Rectal smooth muscle tissue (tissue), 1 donor: ENCODE results near the gene CDK9.

Source experiments
- H3K27ac ChIP-seq: one replicate; pipeline ENCODE4 v1.7.0; 2013; ENCODE audit warnings: low read depth, low read length, inconsistent platforms
- H3K27me3 ChIP-seq: one replicate; pipeline ENCODE4 v1.7.0; 2013; ENCODE audit warnings: low read length; ENCODE audit not compliant: control insufficient read depth, insufficient read depth
- H3K36me3 ChIP-seq: one replicate; pipeline ENCODE4 v1.7.0; 2013; ENCODE audit warnings: low read length; ENCODE audit not compliant: control insufficient read depth, insufficient read depth
- H3K4me1 ChIP-seq: one replicate; pipeline ENCODE4 v1.7.0; 2013; ENCODE audit warnings: low read length; ENCODE audit not compliant: control insufficient read depth, insufficient read depth
- H3K4me3 ChIP-seq: one replicate; pipeline ENCODE4 v1.7.0; 2013; ENCODE audit warnings: low read length
- H3K9ac ChIP-seq: one replicate; pipeline ENCODE4 v1.7.0; 2013; ENCODE audit warnings: low read length

CDK9 gene

GRCh38 chr9:127814619-127815511 is 29.0 kb downstream of the CDK9 start:
- Histone ChIP-seq H3K4me3 (no peak overlapping the region), H3K4me1 (no peaks in the 10 kb centered on the region), H3K36me3 (peaks cover 26% of the 10 kb centered on the region)

DNA sequence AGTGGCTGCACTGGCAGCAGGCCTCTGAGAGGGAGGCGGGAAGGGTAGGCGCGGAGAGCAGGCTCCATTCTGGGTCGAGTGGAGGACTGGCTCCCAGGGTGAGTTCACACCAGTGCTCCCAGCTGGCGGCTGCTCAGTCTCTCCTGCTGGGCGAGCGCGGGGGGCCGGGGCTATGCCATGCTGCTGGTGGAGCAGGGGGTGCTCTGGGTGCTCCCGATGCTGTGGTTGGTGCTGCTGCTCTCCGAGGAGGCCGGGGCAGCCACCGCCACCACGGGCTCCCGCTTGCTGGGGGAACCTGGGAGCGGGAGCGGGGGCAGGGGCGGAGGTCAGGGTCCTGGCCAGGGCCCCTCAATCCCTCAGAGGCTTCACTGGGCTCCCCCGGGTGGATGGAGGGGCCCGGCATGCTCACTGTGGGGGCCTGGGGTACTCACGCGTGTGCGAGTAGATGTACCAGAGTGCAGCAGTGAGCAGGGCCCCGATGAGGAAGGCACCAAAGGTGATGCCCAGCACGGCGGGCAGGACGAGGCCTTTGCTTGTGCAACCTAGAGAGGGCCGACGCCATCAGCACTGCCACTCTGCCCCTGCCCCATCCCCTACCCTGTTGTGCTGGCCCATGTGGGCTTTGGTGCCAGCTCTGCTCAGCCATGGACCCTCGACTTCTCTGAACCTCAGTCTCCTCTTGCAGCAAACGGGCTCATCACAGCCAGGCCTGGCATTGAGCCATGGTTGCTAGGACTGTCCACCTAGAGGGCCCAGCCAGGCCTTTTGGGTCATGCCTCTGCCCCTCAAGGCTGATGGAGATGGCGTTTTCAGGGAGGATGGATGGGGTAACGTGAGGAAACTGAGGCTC is 29.9 kb downstream of the CDK9 start:
- Histone ChIP-seq H3K27me3 (no peaks in the 10 kb centered on the region), H3K27ac (no peak overlapping the region), H3K36me3 (peaks cover 24% of the 10 kb centered on the region), H3K4me1 (no peaks in the 10 kb centered on the region), H3K4me3 (no peak overlapping the region), H3K9ac (no peak overlapping the region)

More at GRCh38 chr9:127814619-127815511, 29.0 kb downstream of the CDK9 start:
- no peak overlapping the region for H3K9ac ChIP-seq
- H3K27ac ChIP-seq, result no peak overlapping the region
- H3K27me3 ChIP-seq, result no peaks in the 10 kb centered on the region

GRCh38 chr9:127816362-127816725 is 30.5 kb downstream of the CDK9 start:
- H3K36me3 ChIP-seq, result peaks cover 23% of the 10 kb centered on the region
- no peak overlapping the region for H3K9ac ChIP-seq
- no peak overlapping the region for H3K27ac ChIP-seq
- no peaks in the 10 kb centered on the region for H3K4me1 ChIP-seq
- H3K27me3 ChIP-seq, result no peaks in the 10 kb centered on the region
- no peak overlapping the region for H3K4me3 ChIP-seq

DNA sequence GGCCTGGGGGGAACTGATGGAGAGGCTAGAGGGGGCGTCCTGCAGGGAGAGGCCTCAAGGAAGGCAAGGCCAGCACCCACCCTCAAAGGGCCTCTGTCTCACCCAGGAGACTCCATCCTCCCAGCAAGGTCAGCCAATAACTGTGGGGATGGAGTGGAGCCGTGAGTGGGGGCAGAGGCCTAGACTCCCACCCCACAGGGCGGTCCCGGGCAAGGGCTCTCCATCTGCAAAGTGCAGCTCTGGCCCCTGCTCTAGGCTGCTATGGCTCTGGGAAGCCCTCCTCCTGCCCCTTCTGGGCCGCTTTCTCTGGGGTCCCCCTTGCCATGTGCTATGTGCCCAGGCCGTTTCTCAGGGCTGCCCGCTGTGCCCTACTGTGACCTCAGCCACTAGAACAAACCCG is 30.9 kb downstream of the CDK9 start:
- Histone ChIP-seq H3K4me3 (no peak overlapping the region), H3K36me3 (peaks cover 23% of the 10 kb centered on the region), H3K27me3 (no peaks in the 10 kb centered on the region), H3K9ac (no peak overlapping the region), H3K4me1 (no peaks in the 10 kb centered on the region), H3K27ac (no peak overlapping the region)

- Histone ChIP-seq H3K4me3 (no peak overlapping the region), H3K9ac (no peak overlapping the region), H3K4me1 (no peaks in the 10 kb centered on the region), H3K27me3 (no peaks in the 10 kb centered on the region), H3K36me3 (peaks cover 21% of the 10 kb centered on the region), H3K27ac (no peak overlapping the region)
Observed at GRCh38 chr9:127817881-127818434, 32.1 kb downstream of the CDK9 start.

DNA sequence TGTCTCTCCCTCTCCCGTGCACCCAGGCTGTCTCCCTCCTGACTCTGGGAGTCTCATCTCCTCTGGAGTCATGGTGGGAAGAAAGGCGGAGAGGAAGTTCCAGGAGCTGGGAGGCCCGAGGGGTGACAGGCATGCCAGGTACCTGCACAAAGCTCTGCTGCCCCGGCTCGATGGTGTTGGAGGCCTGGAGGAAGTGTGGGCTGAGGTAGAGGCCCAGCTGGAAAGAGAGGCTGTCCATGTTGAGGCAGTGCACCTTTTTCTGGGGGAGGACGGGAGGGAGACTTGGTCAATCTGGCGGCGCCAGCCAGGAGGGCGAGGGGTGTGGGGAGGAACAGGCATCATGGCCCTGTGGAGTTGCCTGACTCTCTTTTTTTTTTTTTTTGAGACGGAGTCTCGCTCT is 32.7 kb downstream of the CDK9 start:
- Histone ChIP-seq H3K9ac (no peak overlapping the region), H3K27ac (no peak overlapping the region), H3K27me3 (no peaks in the 10 kb centered on the region), H3K4me3 (no peak overlapping the region), H3K36me3 (peaks cover 14% of the 10 kb centered on the region), H3K4me1 (no peaks in the 10 kb centered on the region)

GRCh38 chr9:127822108-127822507 is 36.3 kb downstream of the CDK9 start:
- Histone ChIP-seq H3K4me1 (no peaks in the 10 kb centered on the region), H3K27ac (no peak overlapping the region), H3K27me3 (no peaks in the 10 kb centered on the region), H3K9ac (no peak overlapping the region), H3K36me3 (peaks cover 7% of the 10 kb centered on the region), H3K4me3 (no peak overlapping the region)

DNA sequence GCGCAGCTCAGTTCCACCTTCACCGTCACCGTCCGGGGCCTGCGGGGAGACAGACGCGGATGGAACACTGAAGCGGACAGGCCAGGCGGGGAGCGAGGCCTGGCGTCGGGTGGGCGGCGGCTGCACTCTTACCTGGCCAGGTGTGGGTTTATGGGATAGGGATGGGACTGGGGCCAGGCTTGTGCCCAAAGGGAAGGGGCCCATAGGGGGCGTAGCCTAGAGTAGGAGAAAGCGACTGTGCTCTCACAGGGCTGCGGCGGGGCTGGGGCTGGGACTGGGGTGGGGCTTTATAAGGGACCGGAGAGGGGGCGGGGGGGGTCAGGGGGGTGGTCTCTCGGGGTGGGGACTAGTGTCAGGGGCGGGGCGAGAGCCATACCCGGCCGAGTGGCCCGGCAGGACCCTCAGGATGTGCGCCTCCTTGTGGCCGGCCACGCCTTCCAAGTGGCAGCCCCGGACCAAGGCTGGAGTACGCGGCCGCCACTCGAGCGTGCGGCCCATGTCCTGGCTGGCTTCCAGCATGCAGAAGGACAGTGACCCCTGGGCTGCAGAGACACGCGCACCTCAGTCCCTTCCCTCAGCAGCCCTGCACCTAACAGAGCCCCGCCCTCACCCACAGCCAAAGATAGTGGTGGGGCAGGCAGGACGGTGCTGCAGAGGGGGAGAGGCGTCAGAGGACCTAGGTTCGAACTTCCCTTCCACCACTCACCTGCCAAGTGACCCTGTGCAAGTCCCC is 39.7 kb downstream of the CDK9 start:
- Histone ChIP-seq H3K27ac (no peak overlapping the region), H3K4me1 (no peaks in the 10 kb centered on the region), H3K4me3 (no peak overlapping the region), H3K9ac (no peak overlapping the region), H3K36me3 (peaks cover 4% of the 10 kb centered on the region), H3K27me3 (no peaks in the 10 kb centered on the region)

DNA sequence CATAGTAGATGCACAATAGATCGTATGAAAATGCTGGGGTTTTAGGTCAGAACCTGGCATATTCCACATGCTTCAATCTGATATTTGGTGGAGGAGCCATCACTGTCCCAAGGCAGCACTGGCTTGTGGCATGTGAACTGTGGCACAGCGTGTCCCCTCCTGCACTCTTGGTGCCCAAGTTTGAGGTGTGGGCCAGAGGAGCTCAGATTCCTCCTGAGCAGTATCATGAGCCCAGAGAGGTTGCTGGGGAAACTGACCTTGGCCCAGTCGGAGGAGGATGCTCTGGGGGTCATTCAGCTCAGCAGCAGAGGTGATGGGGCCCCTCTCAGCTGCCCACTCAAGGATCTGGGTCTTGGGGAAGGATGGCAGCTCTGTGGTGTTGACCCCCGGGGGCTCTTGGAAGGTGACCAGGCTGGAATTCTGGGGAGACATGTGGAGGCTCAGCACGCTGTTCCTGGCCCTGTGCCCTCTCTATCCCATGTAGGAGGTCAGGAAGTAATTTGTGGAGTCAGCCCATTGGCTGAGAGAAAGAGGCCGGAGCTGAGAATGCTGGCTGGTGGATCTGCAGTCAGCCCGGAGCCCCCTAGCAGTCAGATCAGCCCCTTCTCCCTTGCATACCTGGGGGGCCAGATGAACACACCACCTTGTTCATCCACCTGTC is 40.5 kb downstream of the CDK9 start:
- H3K27me3 ChIP-seq, result no peaks in the 10 kb centered on the region
- no peak overlapping the region for H3K9ac ChIP-seq
- no peaks in the 10 kb centered on the region for H3K4me1 ChIP-seq
- peaks cover 4% of the 10 kb centered on the region for H3K36me3 ChIP-seq
- no peak overlapping the region for H3K27ac ChIP-seq
- H3K4me3 ChIP-seq, result no peak overlapping the region

- peak overlapping the region; percentile 79 for H3K27ac ChIP-seq
Observed at GRCh38 chr9:127828262-127829031, 42.6 kb downstream of the CDK9 start.

GRCh38 chr9:127829205-127829906 is 43.5 kb downstream of the CDK9 start:
- Histone ChIP-seq H3K9ac (no peak overlapping the region), H3K27me3 (no peaks in the 10 kb centered on the region), H3K27ac (no peak overlapping the region), H3K4me3 (no peak overlapping the region), H3K4me1 (no peaks in the 10 kb centered on the region), H3K36me3 (no peaks in the 10 kb centered on the region)

More at GRCh38 chr9:127828262-127829031, 42.6 kb downstream of the CDK9 start:
- Histone ChIP-seq H3K9ac (no peak overlapping the region), H3K4me1 (no peaks in the 10 kb centered on the region), H3K4me3 (peak overlapping the region; percentile 49), H3K36me3 (peaks cover 4% of the 10 kb centered on the region), H3K27me3 (no peaks in the 10 kb centered on the region)
